Measurements from ENCODE around the gene IVNS1ABP.
"Not testable (repeated sequence)": the region's sequence is repeated elsewhere in the genome, so short reads cannot be mapped to it uniquely, and the experiment has no call there.

Gene IVNS1ABP

GRCh38 chr1:185334182-185334581 is 17.1 kb upstream of the IVNS1ABP start:
- DNase-seq (ENCODE audit: low read depth in 2 of 2) = no peak

GRCh38 chr1:185328255-185328654 is 11.2 kb upstream of the IVNS1ABP start:
- DNase-seq (ENCODE audit: low read depth in 2 of 2) = no peak

GRCh38 chr1:185325413-185325812 is 8.4 kb upstream of the IVNS1ABP start:
- DNase-seq (ENCODE audit: low read depth in 2 of 2) = no peak

GRCh38 chr1:185324118-185324517 is 7.1 kb upstream of the IVNS1ABP start:
- no peak for DNase-seq (ENCODE audit: low read depth in 2 of 2)

GRCh38 chr1:185322636-185323035 is 5.6 kb upstream of the IVNS1ABP start:
- DNase-seq (ENCODE audit: low read depth in 2 of 2) = no peak

- DNase-seq (ENCODE audit: low read depth in 2 of 2) = not testable (repeated sequence)
Observed at GRCh38 chr1:185321653-185322221, 4.7 kb upstream of the IVNS1ABP start.

GRCh38 chr1:185321104-185321503 is 4.1 kb upstream of the IVNS1ABP start:
- not testable (repeated sequence) for DNase-seq (ENCODE audit: low read depth in 2 of 2)

- no peak for DNase-seq (ENCODE audit: low read depth in 2 of 2)
Observed at GRCh38 chr1:185319139-185319475, 2.1 kb upstream of the IVNS1ABP start.

GRCh38 chr1:185318431-185319138 is 1.5 kb upstream of the IVNS1ABP start:
- DNase-seq (ENCODE audit: low read depth in 2 of 2) = no peak

GRCh38 chr1:185317886-185318310 is 855 bp upstream of the IVNS1ABP start:
- peak; percentile 33 to 70 for DNase-seq (ENCODE audit: low read depth in 2 of 2)

- DNase-seq (ENCODE audit: low read depth in 2 of 2) = peak; percentile 86 to 92
Observed at GRCh38 chr1:185316163-185317033, 645 bp downstream of the IVNS1ABP start.

GRCh38 chr1:185315445-185316071 is 1.5 kb downstream of the IVNS1ABP start:
- DNase-seq (ENCODE audit: low read depth in 2 of 2) = no peak

GRCh38 chr1:185314411-185314810 is 2.6 kb downstream of the IVNS1ABP start:
- DNase-seq (ENCODE audit: low read depth in 2 of 2) = no peak

- DNase-seq (ENCODE audit: low read depth in 2 of 2) = no peak
Observed at GRCh38 chr1:185312361-185313138, 4.5 kb downstream of the IVNS1ABP start.

GRCh38 chr1:185311589-185312225 is 5.3 kb downstream of the IVNS1ABP start:
- no peak for DNase-seq (ENCODE audit: low read depth in 2 of 2)

- no peak for DNase-seq (ENCODE audit: low read depth in 2 of 2)
Observed at GRCh38 chr1:185309566-185309965, 7.5 kb downstream of the IVNS1ABP start.

- no peak for DNase-seq (ENCODE audit: low read depth in 2 of 2)
Observed at GRCh38 chr1:185308126-185308525, 8.9 kb downstream of the IVNS1ABP start.

- no peak for DNase-seq (ENCODE audit: low read depth in 2 of 2)
Observed at GRCh38 chr1:185305419-185305818, 11.6 kb downstream of the IVNS1ABP start.

- no peak for DNase-seq (ENCODE audit: low read depth in 2 of 2)
Observed at GRCh38 chr1:185300152-185300551, 16.9 kb downstream of the IVNS1ABP start.

GRCh38 chr1:185297982-185298381 is 19.1 kb downstream of the IVNS1ABP start:
- DNase-seq (ENCODE audit: low read depth in 2 of 2) = no peak

- DNase-seq (ENCODE audit: low read depth in 2 of 2) = no peak
Observed at GRCh38 chr1:185295091-185295490, 22.0 kb downstream of the IVNS1ABP start.

All from stimulated activated CD4-positive, alpha-beta T cell treated with anti-CD3 and anti-CD28 coated beads, Interleukin-1b, Interleukin-23, amount 100 ng/mL, for 4 hours (primary cell).